ENCODE measurements around the gene C16orf54.
A peak's percentile ranks its signal among the peaks of the same experiment; 100 is the strongest.

DNA sequence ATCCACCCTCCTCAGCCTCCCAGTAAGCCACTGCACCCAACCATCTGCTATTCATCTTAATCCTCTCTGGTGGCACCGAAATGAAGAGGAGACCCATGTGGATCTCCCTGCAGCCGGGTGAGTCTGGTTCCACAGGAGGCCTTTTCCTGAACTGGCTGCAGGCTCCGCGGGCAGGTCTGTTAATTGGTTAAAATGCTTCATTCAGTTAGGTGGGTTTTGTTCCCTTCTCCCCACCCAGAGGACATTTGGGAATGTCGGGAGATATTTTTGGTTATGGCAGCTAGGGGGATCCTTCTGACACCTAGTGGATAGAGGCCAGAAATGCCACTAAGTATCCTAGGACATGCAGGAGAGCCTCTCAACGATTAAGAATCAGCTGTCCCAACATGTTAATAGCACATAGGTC lies 16.7 kb downstream of the C16orf54 start:
- TF ChIP-seq POLR2AphosphoS5 (IDR thresholded peaks at IDR 0.05; ENCODE audit: low read depth, low read length), result no peak
- peak; percentile 54 for TF ChIP-seq YY1 (IDR thresholded peaks at IDR 0.05; ENCODE audit: extremely low read depth, insufficient replicate concordance, low read depth, low read length)
- TF ChIP-seq, protein P1, sequence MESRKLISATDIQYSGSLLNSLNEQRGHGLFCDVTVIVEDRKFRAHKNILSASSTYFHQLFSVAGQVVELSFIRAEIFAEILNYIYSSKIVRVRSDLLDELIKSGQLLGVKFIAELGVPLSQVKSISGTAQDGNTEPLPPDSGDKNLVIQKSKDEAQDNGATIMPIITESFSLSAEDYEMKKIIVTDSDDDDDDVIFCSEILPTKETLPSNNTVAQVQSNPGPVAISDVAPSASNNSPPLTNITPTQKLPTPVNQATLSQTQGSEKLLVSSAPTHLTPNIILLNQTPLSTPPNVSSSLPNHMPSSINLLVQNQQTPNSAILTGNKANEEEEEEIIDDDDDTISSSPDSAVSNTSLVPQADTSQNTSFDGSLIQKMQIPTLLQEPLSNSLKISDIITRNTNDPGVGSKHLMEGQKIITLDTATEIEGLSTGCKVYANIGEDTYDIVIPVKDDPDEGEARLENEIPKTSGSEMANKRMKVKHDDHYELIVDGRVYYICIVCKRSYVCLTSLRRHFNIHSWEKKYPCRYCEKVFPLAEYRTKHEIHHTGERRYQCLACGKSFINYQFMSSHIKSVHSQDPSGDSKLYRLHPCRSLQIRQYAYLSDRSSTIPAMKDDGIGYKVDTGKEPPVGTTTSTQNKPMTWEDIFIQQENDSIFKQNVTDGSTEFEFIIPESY (IDR thresholded peaks at IDR 0.05; ENCODE audit: extremely low read depth, insufficient replicate concordance, low read length), result peak; percentile 26
- no peak for TF ChIP-seq EGR1 (IDR thresholded peaks at IDR 0.05; ENCODE audit: low read depth)
- no peak for TF ChIP-seq ZNF274 (IDR thresholded peaks at IDR 0.05; ENCODE audit: low read depth, low read length)
- TF ChIP-seq, protein P2, sequence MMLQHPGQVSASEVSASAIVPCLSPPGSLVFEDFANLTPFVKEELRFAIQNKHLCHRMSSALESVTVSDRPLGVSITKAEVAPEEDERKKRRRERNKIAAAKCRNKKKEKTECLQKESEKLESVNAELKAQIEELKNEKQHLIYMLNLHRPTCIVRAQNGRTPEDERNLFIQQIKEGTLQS (IDR thresholded peaks at IDR 0.05), result no peak
- TF ChIP-seq EZH2 (IDR thresholded peaks at IDR 0.05), result no peak
